ENCODE data around the gene COL27A1.

DNA sequence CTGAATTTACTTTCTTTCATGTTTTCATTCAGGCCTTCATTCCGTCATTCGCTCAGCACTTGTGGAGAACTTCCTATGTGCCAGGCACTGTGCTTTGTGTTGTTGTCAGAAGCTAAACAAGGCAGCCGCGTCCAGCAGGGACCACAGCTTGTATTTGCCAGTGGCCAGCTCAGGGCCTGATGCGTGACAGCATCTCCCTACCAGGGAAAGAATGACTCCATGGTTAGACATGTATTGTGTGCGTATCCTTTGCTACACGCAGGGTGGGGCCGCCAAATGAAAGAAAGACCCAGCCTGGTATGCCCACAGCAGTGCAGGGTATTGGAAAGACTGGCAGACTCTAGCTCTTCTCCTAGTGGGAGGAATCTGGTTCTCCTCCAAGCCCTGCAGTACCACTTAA, 4.7 kb upstream of the COL27A1 start:
- TF ChIP-seq POLR2A (IDR thresholded peaks at IDR 0.05) (no peak), POLR2AphosphoS5 (IDR thresholded peaks at IDR 0.05) (no peak), EP300 (IDR thresholded peaks at IDR 0.05) (no peak)
- TF ChIP-seq, protein P1, sequence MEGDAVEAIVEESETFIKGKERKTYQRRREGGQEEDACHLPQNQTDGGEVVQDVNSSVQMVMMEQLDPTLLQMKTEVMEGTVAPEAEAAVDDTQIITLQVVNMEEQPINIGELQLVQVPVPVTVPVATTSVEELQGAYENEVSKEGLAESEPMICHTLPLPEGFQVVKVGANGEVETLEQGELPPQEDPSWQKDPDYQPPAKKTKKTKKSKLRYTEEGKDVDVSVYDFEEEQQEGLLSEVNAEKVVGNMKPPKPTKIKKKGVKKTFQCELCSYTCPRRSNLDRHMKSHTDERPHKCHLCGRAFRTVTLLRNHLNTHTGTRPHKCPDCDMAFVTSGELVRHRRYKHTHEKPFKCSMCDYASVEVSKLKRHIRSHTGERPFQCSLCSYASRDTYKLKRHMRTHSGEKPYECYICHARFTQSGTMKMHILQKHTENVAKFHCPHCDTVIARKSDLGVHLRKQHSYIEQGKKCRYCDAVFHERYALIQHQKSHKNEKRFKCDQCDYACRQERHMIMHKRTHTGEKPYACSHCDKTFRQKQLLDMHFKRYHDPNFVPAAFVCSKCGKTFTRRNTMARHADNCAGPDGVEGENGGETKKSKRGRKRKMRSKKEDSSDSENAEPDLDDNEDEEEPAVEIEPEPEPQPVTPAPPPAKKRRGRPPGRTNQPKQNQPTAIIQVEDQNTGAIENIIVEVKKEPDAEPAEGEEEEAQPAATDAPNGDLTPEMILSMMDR (IDR thresholded peaks at IDR 0.05), result no peak
